Stomach (tissue), 9 donors: ENCODE results near the gene AKAP8L. TPM values are rescaled to one million over a fixed set of nuclear protein-coding genes. Genes with fewer than 3 reads are reported as not detected.
"Not testable (repeated sequence)": the region's sequence is repeated elsewhere in the genome, so short reads cannot be mapped to it uniquely, and the experiment has no call there.

Experiments
- DNase-seq, 2 donors: peaks; one replicate each; pipeline versions ENCODE4 v3.0.0 to v3.0.0-alpha.2; 2013 to 2019
- H3K27ac ChIP-seq, 5 donors: fragments of 200-600 bp in 4 of 5; sonication (generic) in 4 of 5; one replicate each; pipeline ENCODE4 v1.5.1; 2013 to 2019; ENCODE audit warnings: mild to moderate bottlenecking in 1 of 5, moderate library complexity in 1 of 5
- H3K27me3 ChIP-seq, 3 donors: fragments of 200-600 bp; sonication (generic); one replicate each; pipeline ENCODE4 v1.5.1; 2017 to 2019; ENCODE audit warnings: mixed run types in 1 of 3
- H3K36me3 ChIP-seq, 4 donors: fragments of 200-600 bp; sonication (generic); 1 replicate in 3 of 4; 2 replicates in 1 of 4; pipeline ENCODE4 v1.5.1; 2016 to 2019
- H3K4me1 ChIP-seq, 4 donors: fragments of 200-600 bp; sonication (generic); one replicate each; pipeline ENCODE4 v1.5.1; 2016 to 2019
- H3K4me3 ChIP-seq, 4 donors: fragments of 200-600 bp; sonication (generic) in 3 of 4; one replicate each; pipeline ENCODE4 v1.5.1; 2016 to 2019; ENCODE audit warnings: mild to moderate bottlenecking in 1 of 4
- H3K9me3 ChIP-seq, 4 donors: fragments of 200-600 bp; sonication (generic); one replicate each; pipeline ENCODE4 v1.5.1; 2016 to 2019
- CTCF ChIP-seq, 7 experiments: fragments of 450-650 bp in 4 of 7; fragments of 200-600 bp in 3 of 7; sonication (generic) in 3 of 7; IDR thresholded peaks; one replicate each; pipeline ENCODE4 v1.5.1; 2016 to 2019; ENCODE audit warnings: antibody characterized with exemption in 7 of 7, control low read depth in 2 of 7, mild to moderate bottlenecking in 1 of 7
- EP300 ChIP-seq: sonication (generic); formaldehyde crosslinking; IDR thresholded peaks from one replicate; pipeline ENCODE4 v1.6.1; 2017; ENCODE audit warnings: antibody characterized with exemption
- POLR2A ChIP-seq, 4 donors: fragments of 450-650 bp; IDR thresholded peaks; one replicate each; pipeline ENCODE4 v1.6.1; 2016; ENCODE audit warnings: antibody characterized with exemption in 4 of 4, control low read depth in 2 of 4, mild to moderate bottlenecking in 1 of 4, moderate library complexity in 1 of 4
- POLR2AphosphoS5 ChIP-seq, 3 donors: sonication (generic); formaldehyde crosslinking; IDR thresholded peaks; one replicate each; pipeline ENCODE4 v1.6.1; 2016; ENCODE audit warnings: antibody characterized with exemption in 3 of 3
- WGBS, 5 donors: extraction: QIAGEN DNeasy Blood & Tissue Kit in 3 of 5; methylation state at CpG; one replicate each; pipeline versions ENCODE4 v1.1.5 to v1.1.7; 2013 to 2018; 5-methylcytosine and 5-hydroxymethylcytosine counted together
- intact Hi-C: fragments of 100-400 bp; cut with DNase I; formaldehyde crosslinking; loops from one replicate; pipeline ENCODE4 v1.15.1; 2023; ENCODE audit warnings: low total_unique reads
- polyA plus RNA-seq, 3 donors: library from polyadenylated mRNA; stranded (reverse); fragments of 200-250 nt; gene quantifications; one replicate each; pipeline ENCODE4 v1.2.3, GENCODE V29; 2013
- total RNA-seq, 5 donors: library from RNA; depleted of rRNA; stranded (reverse); fragments of >200 nt; gene quantifications; one replicate each; pipeline versions ENCODE4 v1.1.0 to v1.2.3, GENCODE V29; 2014 to 2016
- donor health status: healthy with polysubstance abuse.
- donor health status: Bipolar disorder and iron deficiency.
- donor health status: healthy.

The AKAP8L gene
- total and polyA plus RNA-seq, 8 donors, result 67.8 to 320 (median 91.6) TPM

DNA sequence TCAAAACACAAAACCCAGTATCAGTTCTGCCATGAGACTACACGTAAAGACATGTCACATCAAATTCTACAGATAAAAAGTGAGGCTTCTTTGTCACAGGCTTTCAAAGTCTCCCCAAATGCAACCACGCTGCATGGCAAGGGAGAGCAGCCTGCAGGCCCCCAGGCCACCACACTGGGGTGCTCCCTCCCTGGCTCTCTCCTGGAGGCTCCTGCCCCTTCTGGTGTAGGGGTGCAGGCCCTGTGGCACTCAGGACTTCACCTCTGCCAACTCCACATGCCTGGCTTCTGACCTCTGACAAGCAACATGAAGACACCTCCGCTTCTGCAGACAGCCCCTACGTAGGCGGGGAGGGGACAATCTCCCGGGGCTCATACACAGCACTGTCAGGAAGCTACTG is 53.5 kb downstream of the AKAP8L start:
- no peak overlapping the region for H3K27ac ChIP-seq
- no peaks in the 10 kb centered on the region for H3K9me3 ChIP-seq
- H3K4me3 ChIP-seq, result no peak overlapping the region
- WGBS, 5 donors, result 93 to 98% (median 95%) methylated on average over 5 to 6 of the region's 6 CpGs
- intact Hi-C loops, result no loop called here
- H3K4me1 ChIP-seq, result no peaks in the 10 kb centered on the region
- no peaks in the 10 kb centered on the region for H3K27me3 ChIP-seq
- peaks cover 72 to 95% (median 84%) of the 10 kb centered on the region in 4 donors for H3K36me3 ChIP-seq
- no peak for DNase-seq
- TF ChIP-seq EP300, result no peak
- TF ChIP-seq POLR2A (IDR thresholded peaks at IDR 0.05), result no peak
- no peak for TF ChIP-seq CTCF (IDR thresholded peaks at IDR 0.05)
- no peak for TF ChIP-seq POLR2AphosphoS5 (IDR thresholded peaks at IDR 0.05)

GRCh38 chr19:15363791-15364190 is 55.0 kb downstream of the AKAP8L start:
- H3K4me1 ChIP-seq, H3K4me3 ChIP-seq, intact Hi-C loops, H3K27me3 ChIP-seq, H3K27ac ChIP-seq, H3K9me3 ChIP-seq, DNase-seq: not testable (repeated sequence)
- WGBS, 5 donors, result 36 to 58% (median 43%) methylated on average over 3 of the region's 3 CpGs
- H3K36me3 ChIP-seq, result peaks cover 73 to 95% (median 84%) of the 10 kb centered on the region in 4 donors

DNA sequence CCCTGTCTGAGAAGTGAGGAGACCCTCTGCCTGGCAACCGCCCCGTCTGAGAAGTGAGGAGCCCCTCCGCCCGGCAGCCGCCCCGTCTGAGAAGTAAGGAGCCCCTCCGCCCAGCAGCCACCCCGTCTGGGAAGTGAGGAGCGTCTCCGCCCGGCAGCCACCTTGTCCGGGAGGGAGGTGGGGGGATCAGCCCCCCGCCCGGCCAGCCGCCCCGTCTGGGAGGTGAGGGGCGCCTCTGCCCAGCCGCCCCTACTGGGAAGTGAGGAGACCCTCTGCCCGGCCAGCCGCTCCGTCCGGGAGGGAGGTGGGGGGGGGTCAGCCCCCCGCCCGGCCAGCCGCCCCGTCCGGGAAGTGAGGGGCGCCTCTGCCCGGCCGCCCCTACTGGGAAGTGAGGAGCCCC is 55.7 kb downstream of the AKAP8L start:
- H3K9me3 ChIP-seq, intact Hi-C loops, H3K27ac ChIP-seq, H3K4me1 ChIP-seq, H3K4me3 ChIP-seq, DNase-seq, H3K27me3 ChIP-seq: not testable (repeated sequence)
- 95 to 100% (median 98%) methylated on average over 2 to 25 of the region's 30 CpGs; no CpG with 5 or more reads in 2 of the 5 donors for whole genome bisulfite sequencing, 5 donors
- peaks cover 73 to 95% (median 84%) of the 10 kb centered on the region in 4 donors for H3K36me3 ChIP-seq

DNA sequence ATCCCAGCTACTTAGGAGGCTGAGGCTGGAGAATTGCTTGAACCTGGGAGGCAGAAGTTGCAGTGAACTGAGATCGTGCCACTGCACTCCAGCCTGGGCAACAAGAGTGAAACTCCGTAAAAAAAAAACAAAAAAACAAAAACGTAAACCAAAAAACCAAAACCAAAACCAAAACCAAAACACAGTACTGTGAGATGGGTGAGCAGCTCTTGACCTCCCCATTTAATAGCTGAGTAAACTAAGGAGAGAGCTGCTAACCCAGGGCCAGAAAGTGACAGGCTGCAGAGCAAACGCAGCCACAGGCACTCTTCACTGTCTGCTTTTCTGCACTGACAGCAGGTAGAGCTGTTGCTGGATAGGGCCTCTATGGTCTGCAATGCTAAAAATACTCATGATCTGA is 58.8 kb downstream of the AKAP8L start:
- DNase-seq, H3K4me3 ChIP-seq, intact Hi-C loops, H3K27ac ChIP-seq, H3K27me3 ChIP-seq, H3K4me1 ChIP-seq, H3K9me3 ChIP-seq: not testable (repeated sequence)
- WGBS, 5 donors, result 62 to 75% (median 70%) methylated on average over 4 of the region's 4 CpGs
- peaks cover 73 to 95% (median 84%) of the 10 kb centered on the region in 4 donors for H3K36me3 ChIP-seq

GRCh38 chr19:15358918-15359317 is 59.9 kb downstream of the AKAP8L start:
- Histone ChIP-seq H3K9me3 (no peaks in the 10 kb centered on the region), H3K36me3 (peaks cover 79 to 96% (median 86%) of the 10 kb centered on the region in 4 donors), H3K27me3 (no peaks in the 10 kb centered on the region), H3K27ac (no peak overlapping the region), H3K4me3 (no peak overlapping the region), H3K4me1 (no peaks in the 10 kb centered on the region)
- WGBS, 5 donors, result 80 to 92% (median 88%) methylated on average over 3 of the region's 3 CpGs
- no peak for TF ChIP-seq EP300
- intact Hi-C loops, result no loop called here
- DNase-seq, result no peak

- no peaks in the 10 kb centered on the region for H3K27me3 ChIP-seq
- no peaks in the 10 kb centered on the region for H3K9me3 ChIP-seq
- intact Hi-C loops, result no loop called here
- 92 to 98% (median 96%) methylated on average over 4 of the region's 4 CpGs for WGBS, 5 donors
- no peaks in the 10 kb centered on the region for H3K4me1 ChIP-seq
- H3K4me3 ChIP-seq, result no peak overlapping the region
- no peak for TF ChIP-seq POLR2A (IDR thresholded peaks at IDR 0.05)
- TF ChIP-seq EP300, result no peak
- TF ChIP-seq CTCF (IDR thresholded peaks at IDR 0.05), result no peak
- no peak for TF ChIP-seq POLR2AphosphoS5 (IDR thresholded peaks at IDR 0.05)
- peaks cover 84 to 97% (median 94%) of the 10 kb centered on the region in 4 donors for H3K36me3 ChIP-seq
- no peak overlapping the region for H3K27ac ChIP-seq
- DNase-seq, result no peak
These were observed 60.9 kb downstream of the AKAP8L start for GRCh38 chr19:15357906-15358305.
